GM11168 (cell line): ENCODE measurements around the gene TTC6.

ENCODE experiments used
- in situ Hi-C: fragments of 300-500 bp; cut with MboI; formaldehyde crosslinking; loops from one replicate; pipeline ENCODE4 v1.12.0; 2022; ENCODE audit warnings: low sequenced_read_pairs; ENCODE audit not compliant: unreplicated experiment

The TTC6 gene

GRCh38 chr14:37616853-37617252 is 21.4 kb downstream of the TTC6 start:
- in situ Hi-C loops: no loop called here

DNA sequence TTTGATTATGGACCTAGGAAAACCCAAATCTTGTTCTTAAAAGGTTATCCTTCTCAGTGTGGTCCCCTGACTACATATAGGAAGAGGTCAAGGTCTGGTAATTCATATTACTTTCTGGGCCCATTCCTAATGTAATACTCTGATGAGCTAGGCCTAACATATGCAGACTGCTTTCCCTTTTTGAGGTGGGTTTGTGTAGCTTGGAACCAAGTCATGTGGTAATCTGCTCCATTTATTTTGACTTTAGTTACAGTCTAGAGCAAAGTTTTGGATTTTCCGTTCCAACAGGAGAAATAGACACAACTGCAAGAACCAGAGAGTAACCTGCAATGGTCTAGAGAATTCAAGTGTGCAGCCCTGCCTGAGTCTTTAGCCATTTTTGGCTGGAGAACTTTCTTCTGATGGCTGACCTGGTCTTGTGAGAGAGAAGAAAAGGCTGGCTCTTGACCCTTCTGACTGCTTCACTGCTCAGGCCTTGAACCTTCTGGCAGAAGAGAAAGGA is 22.5 kb downstream of the TTC6 start:
- in situ Hi-C loops: no loop called here

DNA sequence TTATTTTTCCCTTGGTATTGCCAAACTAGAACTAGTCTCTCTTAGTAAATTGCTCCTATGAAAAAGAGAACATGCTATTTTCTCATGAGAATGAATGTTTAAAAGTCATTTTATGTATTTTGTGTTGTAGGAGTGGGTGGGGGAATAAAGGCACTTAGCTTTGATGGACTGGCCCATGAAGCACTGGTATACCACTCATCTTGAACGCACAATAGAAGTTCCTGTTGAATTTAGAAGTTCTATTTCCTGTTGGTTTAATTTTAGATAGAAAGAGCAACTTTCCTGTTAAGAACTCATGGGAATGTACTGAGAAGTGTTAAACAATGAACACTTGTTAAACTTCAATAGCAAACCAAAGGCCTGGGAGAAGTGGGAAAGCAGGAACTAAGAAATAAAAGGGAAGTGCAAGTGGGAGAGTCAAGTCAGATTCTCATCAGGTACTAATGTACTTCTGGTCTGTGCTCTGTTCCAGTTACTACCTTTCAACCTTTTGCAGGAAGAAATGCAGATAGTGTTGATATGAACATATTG is 23.1 kb downstream of the TTC6 start:
- in situ Hi-C loops: no loop called here

DNA sequence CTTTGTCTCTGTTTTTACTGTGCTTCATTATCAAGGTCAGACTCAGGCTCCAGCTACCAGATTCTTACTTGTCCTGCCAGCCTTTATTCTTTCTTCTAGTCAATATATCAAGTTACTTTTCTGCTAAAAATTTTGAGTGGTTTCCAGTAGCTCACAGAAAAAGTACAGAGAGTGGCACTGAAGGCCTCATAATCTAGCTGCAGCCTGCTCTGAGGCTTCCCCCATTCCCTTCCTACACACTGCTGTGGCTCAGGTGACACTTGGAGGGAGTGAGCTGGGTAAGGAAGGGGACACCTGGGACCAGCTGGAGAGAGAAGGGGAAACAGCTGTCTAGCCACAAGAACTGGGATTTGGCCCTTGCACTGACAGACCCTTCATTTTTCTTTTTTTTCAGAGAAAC is 25.4 kb downstream of the TTC6 start:
- in situ Hi-C loops: no loop called here

DNA sequence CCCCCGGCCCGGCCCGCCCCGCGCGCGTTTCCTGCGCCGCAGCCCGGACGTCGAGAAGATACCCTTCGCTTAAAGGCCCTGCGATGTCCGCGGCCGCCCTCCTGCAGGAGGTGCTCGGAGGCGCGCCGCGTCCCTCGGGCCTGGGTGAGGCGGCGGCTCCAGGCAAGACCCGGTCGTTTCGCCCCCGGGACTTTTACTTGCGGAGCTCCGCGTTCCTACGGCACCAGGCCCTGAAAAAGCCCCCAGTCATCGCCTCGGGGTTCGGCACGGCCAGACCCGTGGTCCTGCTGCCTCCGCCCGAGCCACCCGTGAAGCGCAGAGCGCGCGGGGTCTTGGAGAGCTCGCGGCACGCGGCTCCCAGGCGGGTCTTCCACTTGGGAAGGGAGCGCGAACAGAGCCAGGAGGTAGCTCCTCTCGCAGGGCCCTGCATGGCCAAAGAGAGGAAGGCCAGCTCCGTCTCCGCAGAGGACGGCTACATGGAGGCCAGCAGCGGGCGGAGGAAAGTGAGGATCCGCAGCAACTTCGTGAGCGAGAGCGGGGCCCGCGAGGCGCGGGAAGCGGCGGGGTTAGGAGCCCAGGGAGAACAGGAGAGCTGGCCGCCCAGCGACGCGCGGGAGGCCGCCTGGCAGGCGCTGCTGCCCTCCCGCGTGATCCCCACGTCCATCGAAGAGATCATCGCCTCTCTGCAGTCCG is 26.9 kb downstream of the TTC6 start:
- in situ Hi-C loops: no loop called here

GRCh38 chr14:37623426-37623951 is 28.1 kb downstream of the TTC6 start:
- in situ Hi-C loops: no loop called here

GRCh38 chr14:37623971-37624370 is 28.5 kb downstream of the TTC6 start:
- in situ Hi-C loops: no loop called here

- in situ Hi-C loops: no loop called here
These were observed 30.5 kb downstream of the TTC6 start for GRCh38 chr14:37625597-37626595.

DNA sequence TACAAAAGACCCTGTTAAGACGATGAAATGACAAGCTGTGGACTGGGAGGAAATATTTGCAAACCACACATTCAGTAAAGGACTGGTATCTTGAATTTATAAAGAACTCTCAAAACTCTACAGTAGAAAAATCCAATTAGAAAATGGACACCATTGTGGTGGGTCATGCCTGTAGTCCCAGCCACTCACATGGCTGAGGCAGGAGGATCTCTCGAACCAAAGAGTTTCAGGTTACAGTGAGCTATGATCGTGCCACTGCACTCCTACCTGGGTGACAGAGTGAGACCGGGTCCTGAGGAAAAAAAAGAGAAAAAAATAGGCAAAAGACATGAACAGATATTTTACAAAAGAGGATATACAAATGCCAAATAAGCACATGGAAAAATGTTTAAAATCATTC is 41.9 kb downstream of the TTC6 start:
- in situ Hi-C loops: no loop called here

GRCh38 chr14:37638599-37638998 is 43.2 kb downstream of the TTC6 start:
- in situ Hi-C loops: no loop called here

DNA sequence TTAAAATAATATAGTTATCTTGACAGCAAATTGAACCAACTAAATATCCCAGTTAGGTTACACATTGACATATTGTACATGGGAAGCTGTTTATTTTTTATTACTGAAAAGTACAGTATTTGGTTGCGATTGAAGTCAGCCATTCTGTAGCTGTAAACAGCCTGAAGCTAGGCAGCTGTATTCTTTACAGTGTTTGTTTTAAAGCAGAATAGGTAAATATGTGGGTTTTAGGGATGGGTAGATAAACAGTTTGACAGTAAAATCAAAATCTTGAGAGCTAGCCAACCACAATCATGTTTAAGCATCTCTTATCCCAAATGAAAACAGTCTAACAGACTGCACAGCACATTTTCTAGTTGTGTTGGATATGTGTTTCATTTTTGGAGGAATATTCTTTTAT is 45.7 kb downstream of the TTC6 start:
- in situ Hi-C loops: no loop called here

GRCh38 chr14:37642125-37642524 is 46.7 kb downstream of the TTC6 start:
- in situ Hi-C loops: no loop called here

- in situ Hi-C loops: no loop called here
These were observed 48.3 kb downstream of the TTC6 start for GRCh38 chr14:37643701-37644100.
